GM12878 (cell line): Measurements from ENCODE around the gene PAQR5. TPM values are rescaled to one million over a fixed set of nuclear protein-coding genes. Genes with fewer than 3 reads are reported as not detected.

Experiments
- ATAC-seq: fragments of 200-7000 bp; cut with Tn5 transposase; 3 replicates; pipeline ENCODE4 v1.9.1; 2020; ENCODE audit warnings: mild to moderate bottlenecking, moderate library complexity
- BruUV-seq: library from RNA; stranded (reverse); fragments of 400-500 nt; replicated peaks from 2 replicates; lab custom pipeline; 2021; lab: Mats Ljungman, UMichigan
- CTCF ChIA-PET: fragments of 300-600 bp; sonication (Branson Sonifier 250); formaldehyde crosslinking; extraction: SDS; loops from one replicate; lab custom pipeline; 2021; ENCODE audit warnings: inconsistent platforms; lab: Yijun Ruan, JAX
- POLR2A ChIA-PET: fragments of 350-600 bp; formaldehyde crosslinking; extraction: SDS; loops from one replicate; lab custom pipeline; 2021; ENCODE audit warnings: inconsistent platforms; lab: Charles Lee
- RAD21 ChIA-PET: fragments of 300-600 bp; sonication (Branson Sonifier 250); formaldehyde crosslinking; loops from one replicate; lab custom pipeline; 2023; ENCODE audit warnings: antibody characterized with exemption; ENCODE audit not compliant: unreplicated experiment; lab: Charles Lee
- SMC1A ChIA-PET: fragments of 300-600 bp; sonication (Branson Sonifier 250); formaldehyde crosslinking; loops from one replicate; lab custom pipeline; 2023; ENCODE audit not compliant: unreplicated experiment, uncharacterized antibody; lab: Charles Lee
- DNase-seq: peaks from one replicate; pipeline ENCODE4 v3.0.0-alpha.2; 2011; ENCODE audit warnings: low read depth, low spot score
- FAIRE-seq: peaks from 3 replicates; lab custom pipeline; 2011; peaks lifted over from hg19 to GRCh38; lab: Jason Lieb, UNC
- H2AFZ ChIP-seq: 2 replicates; pipeline ENCODE4 v1.6.0; 2011; ENCODE audit warnings: low read depth, low read length, control low read depth; ENCODE audit not compliant: control insufficient read depth
- H3K27ac ChIP-seq: 2 replicates; pipeline ENCODE4 v1.5.1; 2011; ENCODE audit warnings: control low read depth; ENCODE audit not compliant: control insufficient read depth, insufficient read depth
- H3K27me3 ChIP-seq, 2 experiments: replicated peaks in 1 of 2; 2 replicates each; pipeline versions ENCODE4 v1.6.0 to v1.6.1; 2011; ENCODE audit warnings: low read length in 1 of 2; ENCODE audit not compliant: control insufficient read depth in 2 of 2, insufficient read depth in 2 of 2
- H3K36me3 ChIP-seq, 2 experiments: 2 replicates each; pipeline ENCODE4 v1.5.1; 2011; ENCODE audit warnings: low read length in 1 of 2; ENCODE audit not compliant: control insufficient read depth in 2 of 2, insufficient read depth in 2 of 2
- H3K4me1 ChIP-seq: 2 replicates; pipeline ENCODE4 v1.6.1; 2011; ENCODE audit warnings: mild to moderate bottlenecking, low read length, moderate library complexity, mixed read lengths; ENCODE audit not compliant: control insufficient read depth, insufficient read depth
- H3K4me2 ChIP-seq: 2 replicates; pipeline ENCODE4 v1.6.0; 2011; ENCODE audit warnings: control low read depth; ENCODE audit not compliant: control insufficient read depth, insufficient read depth
- H3K4me3 ChIP-seq: fragments of 200-600 bp; sonication (generic); 2 replicates; pipeline ENCODE4 v1.5.1; 2016
- H3K79me2 ChIP-seq: 2 replicates; pipeline ENCODE4 v1.6.0; 2011; ENCODE audit warnings: low read length; ENCODE audit not compliant: control insufficient read depth, insufficient read depth
- H3K9ac ChIP-seq: 2 replicates; pipeline ENCODE4 v1.8.0; 2011; ENCODE audit warnings: low read length, control low read depth, mixed read lengths; ENCODE audit not compliant: control insufficient read depth, insufficient read depth
- H3K9me3 ChIP-seq: replicated peaks from 3 replicates; pipeline ENCODE4 v1.5.1; 2011; ENCODE audit warnings: mild to moderate bottlenecking, low read length; ENCODE audit not compliant: control insufficient read depth, insufficient read depth
- H4K20me1 ChIP-seq: 2 replicates; pipeline ENCODE4 v1.6.0; 2011; ENCODE audit not compliant: control insufficient read depth, insufficient read depth
- CBFB ChIP-seq: IDR thresholded peaks from 2 replicates; pipeline ENCODE4 v1.6.1; 2016; ENCODE audit warnings: antibody characterized with exemption, low read depth
- CBX3 ChIP-seq: fragments of 200-600 bp; sonication (generic); IDR thresholded peaks from 2 replicates; pipeline ENCODE4 v1.6.1; 2016; ENCODE audit warnings: low read depth, borderline replicate concordance
- CREM ChIP-seq: IDR thresholded peaks from 2 replicates; pipeline ENCODE4 v1.6.1; 2014; ENCODE audit warnings: antibody characterized with exemption, low read depth
- ESRRA ChIP-seq: IDR thresholded peaks from 2 replicates; pipeline ENCODE4 v1.6.1; 2012; ENCODE audit warnings: mild to moderate bottlenecking, low read length, improper control_type of control experiment
- HCFC1 ChIP-seq: fragments of 150-350 bp; IDR thresholded peaks from 2 replicates; pipeline ENCODE4 v1.6.1; 2014; ENCODE audit warnings: low read length
- HDGF ChIP-seq: fragments of 450-650 bp; IDR thresholded peaks from 2 replicates; pipeline ENCODE4 v1.6.1; 2016; ENCODE audit warnings: antibody characterized with exemption
- KAT2A ChIP-seq: conservative IDR thresholded peaks from 2 replicates; pipeline ENCODE4 v1.6.1; 2011; ENCODE audit warnings: low read depth, low read length; ENCODE audit not compliant: control insufficient read depth
- MYB ChIP-seq: fragments of 150-350 bp; IDR thresholded peaks from 2 replicates; pipeline ENCODE4 v1.6.1; 2014; ENCODE audit warnings: mild to moderate bottlenecking, low read depth, low read length, borderline replicate concordance
- NR2C1 ChIP-seq: fragments of 450-650 bp; IDR thresholded peaks from 2 replicates; pipeline ENCODE4 v1.6.1; 2017; ENCODE audit warnings: antibody characterized with exemption, mild to moderate bottlenecking, moderate library complexity
- RAD21 ChIP-seq: IDR thresholded peaks from 2 replicates; pipeline ENCODE4 v1.6.1; 2011; ENCODE audit warnings: mild to moderate bottlenecking, low read depth, low read length, moderate library complexity; ENCODE audit not compliant: insufficient read depth
- SUZ12 ChIP-seq: fragments of 200-600 bp; sonication (generic); IDR thresholded peaks from one replicate; pipeline ENCODE4 v1.6.1; 2018; ENCODE audit warnings: antibody characterized with exemption, mild to moderate bottlenecking; ENCODE audit not compliant: unreplicated experiment
- ZNF24 ChIP-seq: fragments of 450-650 bp; IDR thresholded peaks from 2 replicates; pipeline ENCODE4 v1.6.1; 2017; ENCODE audit warnings: antibody characterized with exemption, mild to moderate bottlenecking
- ZNF384 ChIP-seq: IDR thresholded peaks from 2 replicates; pipeline ENCODE4 v1.6.1; 2012; ENCODE audit warnings: low read depth, mild to moderate bottlenecking, low read length, improper control_type of control experiment, borderline replicate concordance
- WGBS: methylation state at CpG from one replicate; pipeline ENCODE4 v1.1.6; 2016; ENCODE audit warnings: low lambda C conversion rate; ENCODE audit not compliant: insufficient replicate concordance, insufficient coverage; ENCODE audit errors: missing lambda C conversion rate; 5-methylcytosine and 5-hydroxymethylcytosine counted together
- in situ Hi-C: fragments of 300-500 bp; cut with MboI; formaldehyde crosslinking; loops from 9 replicates; pipeline ENCODE4 v1.14.3; 2018; ENCODE audit warnings: mixed read lengths
- intact Hi-C: fragments of 100-400 bp; cut with micrococcal nuclease; formaldehyde crosslinking; loops from one replicate; pipeline ENCODE4 v1.14.2; 2022; ENCODE audit not compliant: unreplicated experiment
- polyA plus RNA-seq, 11 experiments: library from polyadenylated mRNA; depleted of rRNA in 4 of 11; unstranded in 6 of 11; stranded (reverse) in 5 of 11; fragments of >200 nt; fragmentation: Nextera tagmentation in 4 of 11; fragmentation: Illumina TruSeq in 1 of 11; extraction: Ambion mirVana in 4 of 11; extraction: Trizol in 1 of 11; gene quantifications; 1 replicate in 1 of 11; 2 replicates in 10 of 11; pipeline versions ENCODE4 v1.2.1 to v1.2.3, GENCODE V29; 2011 to 2016; ENCODE audit warnings: inconsistent platforms in 2 of 11, missing spikeins in 2 of 11, low read depth in 1 of 11
- total RNA-seq, 4 experiments: library from RNA; depleted of rRNA in 3 of 4; stranded (reverse); fragments of >200 nt in 3 of 4; fragmentation: Illumina TruSeq in 1 of 4; extraction: Trizol in 1 of 4; gene quantifications; 2 replicates each; pipeline versions ENCODE4 v1.2.1 to v1.2.3, GENCODE V29; 2013 to 2021
- TF ChIP-seq, protein P1 (sequence below): IDR thresholded peaks from 2 replicates; pipeline ENCODE4 v1.6.1; 2011; ENCODE audit warnings: low read depth, low read length, improper control_type of control experiment, borderline replicate concordance
- TF ChIP-seq, protein P2 (sequence below): IDR thresholded peaks from 2 replicates; pipeline ENCODE4 v1.6.1; 2012; ENCODE audit warnings: low read length, inconsistent platforms
- TF ChIP-seq, protein P3 (sequence below): fragments of 450-650 bp; IDR thresholded peaks from 2 replicates; pipeline ENCODE4 v1.6.1; 2017; ENCODE audit warnings: mild to moderate bottlenecking
- TF ChIP-seq, protein P4 (sequence below): IDR thresholded peaks from 2 replicates; pipeline ENCODE4 v1.6.1; 2012; ENCODE audit warnings: low read depth, low read length, improper control_type of control experiment

PAQR5 gene
- total and polyA plus RNA-seq, 10 of the 15 experiments (the other 5 are each of a cell fraction or from before 2014, with no cell fraction given), result 0.02 to 0.03 TPM; not detected in 8

DNA sequence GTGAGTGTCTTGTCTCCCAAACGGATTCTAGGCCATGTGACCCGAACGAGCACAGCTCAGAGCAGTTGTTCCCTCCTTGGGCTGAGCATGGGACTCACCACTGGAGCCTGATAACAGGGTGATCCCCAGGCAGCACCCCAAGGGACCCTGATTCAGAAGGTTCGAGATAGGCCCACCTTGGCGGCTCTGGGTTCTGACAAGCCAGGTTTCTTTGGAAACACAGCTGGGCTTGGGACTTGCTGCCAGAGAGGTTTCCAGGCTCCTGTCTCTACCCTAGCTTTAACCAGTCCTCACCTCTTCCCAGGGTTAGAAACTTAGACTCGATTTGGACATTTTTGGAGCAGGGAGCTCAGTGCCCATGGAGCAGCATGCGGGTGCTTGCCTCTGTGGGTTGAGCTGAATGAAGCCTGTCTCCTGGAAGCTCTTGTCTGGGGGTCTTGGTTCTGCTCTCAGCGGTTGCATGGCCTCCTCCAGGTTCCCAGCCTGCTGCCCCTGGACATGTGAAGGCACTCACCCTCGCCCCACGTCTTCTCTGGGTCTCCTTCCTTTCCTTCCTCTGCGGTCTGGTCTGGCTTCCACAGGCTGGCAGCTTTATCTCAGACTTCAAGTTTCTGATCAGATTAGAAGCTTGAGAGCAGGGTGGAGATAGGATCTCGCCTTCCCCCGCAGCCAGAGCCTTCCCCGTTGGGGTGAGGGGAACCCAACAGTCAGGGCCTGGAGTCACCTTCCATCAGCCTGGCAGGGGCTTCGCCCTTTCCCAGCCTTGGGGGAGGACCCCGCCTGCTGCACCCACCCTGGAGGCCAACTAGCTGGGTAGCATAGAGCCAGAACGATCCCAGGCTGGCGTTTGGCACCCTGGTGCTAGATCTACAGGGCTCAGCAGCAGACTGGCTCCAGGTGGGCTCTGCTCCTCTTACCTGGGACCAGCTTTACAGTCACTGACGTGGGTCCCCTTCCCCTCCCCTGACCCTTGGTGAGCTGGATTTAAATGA is 21.0 kb downstream of the PAQR5 start (continued):
- no peak for TF ChIP-seq CBX3
- TF ChIP-seq ESRRA, result no peak
- TF ChIP-seq, protein P1, sequence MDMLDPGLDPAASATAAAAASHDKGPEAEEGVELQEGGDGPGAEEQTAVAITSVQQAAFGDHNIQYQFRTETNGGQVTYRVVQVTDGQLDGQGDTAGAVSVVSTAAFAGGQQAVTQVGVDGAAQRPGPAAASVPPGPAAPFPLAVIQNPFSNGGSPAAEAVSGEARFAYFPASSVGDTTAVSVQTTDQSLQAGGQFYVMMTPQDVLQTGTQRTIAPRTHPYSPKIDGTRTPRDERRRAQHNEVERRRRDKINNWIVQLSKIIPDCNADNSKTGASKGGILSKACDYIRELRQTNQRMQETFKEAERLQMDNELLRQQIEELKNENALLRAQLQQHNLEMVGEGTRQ, result no peak
- TF ChIP-seq, protein P2, sequence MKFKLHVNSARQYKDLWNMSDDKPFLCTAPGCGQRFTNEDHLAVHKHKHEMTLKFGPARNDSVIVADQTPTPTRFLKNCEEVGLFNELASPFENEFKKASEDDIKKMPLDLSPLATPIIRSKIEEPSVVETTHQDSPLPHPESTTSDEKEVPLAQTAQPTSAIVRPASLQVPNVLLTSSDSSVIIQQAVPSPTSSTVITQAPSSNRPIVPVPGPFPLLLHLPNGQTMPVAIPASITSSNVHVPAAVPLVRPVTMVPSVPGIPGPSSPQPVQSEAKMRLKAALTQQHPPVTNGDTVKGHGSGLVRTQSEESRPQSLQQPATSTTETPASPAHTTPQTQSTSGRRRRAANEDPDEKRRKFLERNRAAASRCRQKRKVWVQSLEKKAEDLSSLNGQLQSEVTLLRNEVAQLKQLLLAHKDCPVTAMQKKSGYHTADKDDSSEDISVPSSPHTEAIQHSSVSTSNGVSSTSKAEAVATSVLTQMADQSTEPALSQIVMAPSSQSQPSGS, result no peak
- no peak for TF ChIP-seq HDGF
- TF ChIP-seq CBFB, result no peak
- no peak for TF ChIP-seq MYB
- TF ChIP-seq KAT2A, result no peak
- TF ChIP-seq ZNF24, result no peak

DNA sequence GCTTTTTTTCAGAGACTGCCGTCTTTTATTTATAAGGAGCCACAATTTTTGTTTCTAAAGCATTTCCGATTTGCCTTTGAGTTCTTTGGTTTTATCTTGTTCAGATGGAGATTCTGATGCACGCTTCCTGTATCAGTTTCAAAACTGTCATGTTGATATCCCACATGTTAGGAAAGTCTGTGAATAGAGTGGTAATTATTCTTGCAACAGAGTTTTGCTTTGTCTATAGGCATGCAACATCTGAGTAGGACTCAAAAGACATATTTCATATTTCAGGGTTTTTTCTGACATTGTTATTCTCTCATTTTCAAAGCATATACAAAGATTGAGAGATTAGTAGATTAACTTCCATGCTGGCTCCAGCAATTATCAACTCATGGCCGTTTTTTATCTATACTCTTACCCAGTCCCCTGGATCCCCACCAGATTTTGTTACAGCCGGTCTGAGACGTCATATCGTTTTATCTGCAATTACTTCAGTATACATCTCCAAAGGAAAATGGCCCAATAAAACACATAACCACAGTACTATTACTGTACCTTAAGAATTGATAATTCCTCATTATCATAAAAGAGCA is 22.4 kb downstream of the PAQR5 start:
- WGBS, result 33% methylated on average over 7 of the region's 7 CpGs
- TF ChIP-seq SUZ12 (no peak), RAD21 (no peak), CREM (no peak), ZNF384 (no peak), NR2C1 (no peak), HCFC1 (no peak)
- TF ChIP-seq, protein P3, sequence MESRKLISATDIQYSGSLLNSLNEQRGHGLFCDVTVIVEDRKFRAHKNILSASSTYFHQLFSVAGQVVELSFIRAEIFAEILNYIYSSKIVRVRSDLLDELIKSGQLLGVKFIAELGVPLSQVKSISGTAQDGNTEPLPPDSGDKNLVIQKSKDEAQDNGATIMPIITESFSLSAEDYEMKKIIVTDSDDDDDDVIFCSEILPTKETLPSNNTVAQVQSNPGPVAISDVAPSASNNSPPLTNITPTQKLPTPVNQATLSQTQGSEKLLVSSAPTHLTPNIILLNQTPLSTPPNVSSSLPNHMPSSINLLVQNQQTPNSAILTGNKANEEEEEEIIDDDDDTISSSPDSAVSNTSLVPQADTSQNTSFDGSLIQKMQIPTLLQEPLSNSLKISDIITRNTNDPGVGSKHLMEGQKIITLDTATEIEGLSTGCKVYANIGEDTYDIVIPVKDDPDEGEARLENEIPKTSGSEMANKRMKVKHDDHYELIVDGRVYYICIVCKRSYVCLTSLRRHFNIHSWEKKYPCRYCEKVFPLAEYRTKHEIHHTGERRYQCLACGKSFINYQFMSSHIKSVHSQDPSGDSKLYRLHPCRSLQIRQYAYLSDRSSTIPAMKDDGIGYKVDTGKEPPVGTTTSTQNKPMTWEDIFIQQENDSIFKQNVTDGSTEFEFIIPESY, result no peak
- TF ChIP-seq, protein P4, sequence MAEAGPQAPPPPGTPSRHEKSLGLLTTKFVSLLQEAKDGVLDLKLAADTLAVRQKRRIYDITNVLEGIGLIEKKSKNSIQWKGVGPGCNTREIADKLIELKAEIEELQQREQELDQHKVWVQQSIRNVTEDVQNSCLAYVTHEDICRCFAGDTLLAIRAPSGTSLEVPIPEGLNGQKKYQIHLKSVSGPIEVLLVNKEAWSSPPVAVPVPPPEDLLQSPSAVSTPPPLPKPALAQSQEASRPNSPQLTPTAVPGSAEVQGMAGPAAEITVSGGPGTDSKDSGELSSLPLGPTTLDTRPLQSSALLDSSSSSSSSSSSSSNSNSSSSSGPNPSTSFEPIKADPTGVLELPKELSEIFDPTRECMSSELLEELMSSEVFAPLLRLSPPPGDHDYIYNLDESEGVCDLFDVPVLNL, result no peak

More for the DNA sequence above, 22.4 kb downstream of the PAQR5 start:
- RAD21 ChIA-PET, result no interaction called here
- Histone ChIP-seq H3K27me3 (peaks cover 0 to 5% of the 10 kb centered on the region in 2 experiments; a peak in 2 of 4 replicates), H3K79me2 (no peaks in the 10 kb centered on the region), H3K4me2 (no peak overlapping the region), H3K4me3 (no peak overlapping the region), H3K27ac (no peak overlapping the region), H3K4me1 (no peaks in the 10 kb centered on the region), H2AFZ (no peak overlapping the region), H4K20me1 (no peaks in the 10 kb centered on the region), H3K36me3 (no peaks in the 10 kb centered on the region), H3K9me3 (no peaks in the 10 kb centered on the region), H3K9ac (no peak overlapping the region)
- CTCF ChIA-PET, result no interaction called here
- intact Hi-C loops (no loop called here), in situ Hi-C loops (no loop called here)
- FAIRE-seq (no peak), DNase-seq (no peak), ATAC-seq (no peak)
- POLR2A ChIA-PET, result no interaction called here
- SMC1A ChIA-PET, result no interaction called here
- BruUV-seq, result no TSS peak
